Stimulated activated CD4-positive, alpha-beta T cell treated with anti-CD3 and anti-CD28 coated beads, Interleukin-15, amount 100 ng/mL, for 24 hours (primary cell): ENCODE results near the gene TRIM23.
"Not testable (repeated sequence)": the region's sequence is repeated elsewhere in the genome, so short reads cannot be mapped to it uniquely, and the experiment has no call there.

ENCODE experiments used
- DNase-seq: peaks from one replicate; pipeline ENCODE4 v3.0.0-alpha.2; 2020

TRIM23 gene

GRCh38 chr5:65624025-65624570 is at the start of gene TRIM23:
Gene TRIM23 (minus strand): TSS chr5:65624333. CDS start chr5:65624274, 59 bp downstream.
- DNase-seq = peak; percentile 92

GRCh38 chr5:65672796-65673195 is 48.7 kb upstream of the TRIM23 start:
- DNase-seq = no peak

GRCh38 chr5:65668696-65669095 is 44.6 kb upstream of the TRIM23 start:
- DNase-seq = no peak

- no peak for DNase-seq
Observed at GRCh38 chr5:65663804-65664521, 39.8 kb upstream of the TRIM23 start.

- DNase-seq = no peak
Observed at GRCh38 chr5:65654713-65655112, 30.6 kb upstream of the TRIM23 start.

GRCh38 chr5:65651144-65651543 is 27.0 kb upstream of the TRIM23 start:
- no peak for DNase-seq

- DNase-seq = no peak
Observed at GRCh38 chr5:65647941-65648340, 23.8 kb upstream of the TRIM23 start.

- DNase-seq = no peak
Observed at GRCh38 chr5:65646938-65647337, 22.8 kb upstream of the TRIM23 start.

- no peak for DNase-seq
Observed at GRCh38 chr5:65640240-65640639, 16.1 kb upstream of the TRIM23 start.

- no peak for DNase-seq
Observed at GRCh38 chr5:65630981-65631380, 6.8 kb upstream of the TRIM23 start.

GRCh38 chr5:65625743-65626142 is 1.6 kb upstream of the TRIM23 start:
- no peak for DNase-seq

GRCh38 chr5:65624571-65625555 is 730 bp upstream of the TRIM23 start, which contains the start of the genes SHLD3 and TRAPPC13:
Gene SHLD3 (plus strand): TSS chr5:65625027. CDS start chr5:65629588, 4,561 bp downstream.
Gene TRAPPC13 (plus strand): TSS chr5:65625027. CDS start chr5:65625061, 34 bp downstream.
- peak; percentile 82 for DNase-seq

GRCh38 chr5:65623482-65623881 is 651 bp downstream of the TRIM23 start:
- no peak for DNase-seq

GRCh38 chr5:65621961-65622360 is 2.2 kb downstream of the TRIM23 start:
- DNase-seq = not testable (repeated sequence)

- DNase-seq = no peak
Observed at GRCh38 chr5:65620021-65620420, 4.1 kb downstream of the TRIM23 start.

- DNase-seq = no peak
Observed at GRCh38 chr5:65612298-65612907, 11.7 kb downstream of the TRIM23 start.

GRCh38 chr5:65611524-65611923 is 12.6 kb downstream of the TRIM23 start:
- DNase-seq = no peak

GRCh38 chr5:65601761-65602160 is 22.4 kb downstream of the TRIM23 start:
- DNase-seq = not testable (repeated sequence)

GRCh38 chr5:65588694-65589093 is 35.4 kb downstream of the TRIM23 start:
- no peak for DNase-seq

- no peak for DNase-seq
Observed at GRCh38 chr5:65577141-65577540, 47.0 kb downstream of the TRIM23 start.

- no peak for DNase-seq
Observed at GRCh38 chr5:65570598-65571226, 53.4 kb downstream of the TRIM23 start.

GRCh38 chr5:65566505-65566904 is 57.6 kb downstream of the TRIM23 start:
- no peak for DNase-seq
